GM13976 (cell line): Measurements from ENCODE around the gene CCDC91.

Experiments used
- DNase-seq: peaks from one replicate; pipeline ENCODE4 v3.0.0; 2012; ENCODE audit warnings: low spot score
- CTCF ChIP-seq: IDR thresholded peaks from 2 replicates; pipeline ENCODE4 v1.5.1; 2012; ENCODE audit warnings: borderline replicate concordance, mild to moderate bottlenecking; ENCODE audit not compliant: insufficient read depth; ENCODE audit errors: extremely low read depth, missing control alignments, control extremely low read depth
- in situ Hi-C: fragments of 300-500 bp; cut with MboI; formaldehyde crosslinking; loops from one replicate; pipeline ENCODE4 v1.12.0; 2022; ENCODE audit warnings: low sequenced_read_pairs, mixed read lengths, inconsistent platforms; ENCODE audit not compliant: unreplicated experiment

CCDC91 gene

GRCh38 chr12:28568704-28569103, 378.4 kb downstream of the CCDC91 start:
- in situ Hi-C loops = no loop called here
- TF ChIP-seq CTCF = no peak
- no peak for DNase-seq

- no peak for DNase-seq
- in situ Hi-C loops = no loop called here
Measured at GRCh38 chr12:28569698-28570411, 379.6 kb downstream of the CCDC91 start.

GRCh38 chr12:28570811-28571210, 380.6 kb downstream of the CCDC91 start:
- TF ChIP-seq CTCF = no peak
- DNase-seq = no peak
- in situ Hi-C loops = no loop called here

More at GRCh38 chr12:28569698-28570411, 379.6 kb downstream of the CCDC91 start:
- no peak for TF ChIP-seq CTCF

- in situ Hi-C loops = no loop called here
- no peak for TF ChIP-seq CTCF
- no peak for DNase-seq
Measured at GRCh38 chr12:28574746-28575592, 384.7 kb downstream of the CCDC91 start.

- in situ Hi-C loops = no loop called here
- no peak for DNase-seq
- no peak for TF ChIP-seq CTCF
Measured at GRCh38 chr12:28575593-28576205, 385.4 kb downstream of the CCDC91 start.

- DNase-seq = no peak
- TF ChIP-seq CTCF = no peak
- in situ Hi-C loops = no loop called here
Measured at GRCh38 chr12:28578361-28578760, 388.1 kb downstream of the CCDC91 start.
